Ectodermal cell (in vitro differentiated cells): Measurements from ENCODE around the gene TARBP1.
"Not testable (repeated sequence)": the region's sequence is repeated elsewhere in the genome, so short reads cannot be mapped to it uniquely, and the experiment has no call there.

Experiments
- H3K27ac ChIP-seq: 2 replicates; pipeline ENCODE4 v1.7.0; 2013; ENCODE audit warnings: mild to moderate bottlenecking, low read depth, low read length; ENCODE audit not compliant: insufficient read depth, poor library complexity, severe bottlenecking
- H3K27me3 ChIP-seq: 2 replicates; pipeline ENCODE4 v1.7.0; 2013; ENCODE audit warnings: mild to moderate bottlenecking, low read length; ENCODE audit not compliant: insufficient read depth, control insufficient read depth, poor library complexity, severe bottlenecking
- H3K36me3 ChIP-seq: one replicate; pipeline ENCODE4 v1.7.0; 2013; ENCODE audit warnings: low read length; ENCODE audit not compliant: control insufficient read depth, insufficient read depth
- H3K4me1 ChIP-seq: one replicate; pipeline ENCODE4 v1.7.0; 2013; ENCODE audit warnings: low read length; ENCODE audit not compliant: control insufficient read depth, insufficient read depth
- H3K4me3 ChIP-seq: 2 replicates; pipeline ENCODE4 v1.7.0; 2013; ENCODE audit warnings: low read depth, low read length, control low read depth; ENCODE audit not compliant: insufficient read depth
- H3K9me3 ChIP-seq: 2 replicates; pipeline ENCODE4 v1.7.0; 2013; ENCODE audit warnings: mild to moderate bottlenecking, low read length, moderate library complexity; ENCODE audit not compliant: control insufficient read depth
- WGBS, 2 experiments: methylation state at CpG; one replicate each; pipeline ENCODE4 v1.1.7; 2013; ENCODE audit warnings: missing lambda C conversion rate in 2 of 2; 5-methylcytosine and 5-hydroxymethylcytosine counted together

The TARBP1 gene

DNA sequence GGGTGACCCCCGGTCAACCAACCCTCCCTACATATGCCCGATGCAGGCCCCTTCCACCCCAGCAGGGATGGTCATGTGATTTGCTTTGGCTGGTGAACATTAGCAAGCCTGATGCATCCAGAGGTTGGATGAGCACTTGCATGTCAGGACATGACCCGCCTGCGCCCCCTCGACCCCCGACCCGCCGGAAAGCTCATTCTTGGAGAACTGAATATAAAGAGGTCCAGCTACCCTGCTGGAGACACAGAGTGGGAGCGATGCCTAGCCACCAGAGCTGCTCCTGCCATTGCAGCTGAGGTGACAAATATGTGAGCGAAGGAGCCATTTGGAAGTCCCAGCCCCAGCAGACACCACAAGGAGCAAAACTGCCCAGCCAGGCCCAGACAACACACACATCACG is 66.1 kb downstream of the TARBP1 start:
- 93 to 95% methylated on average over 11 of the region's 11 CpGs for WGBS, 2 experiments
- Histone ChIP-seq H3K9me3 (no peaks in the 10 kb centered on the region), H3K27me3 (no peaks in the 10 kb centered on the region), H3K4me3 (no peak overlapping the region), H3K36me3 (peaks cover 7% of the 10 kb centered on the region), H3K4me1 (no peaks in the 10 kb centered on the region), H3K27ac (no peak overlapping the region)

DNA sequence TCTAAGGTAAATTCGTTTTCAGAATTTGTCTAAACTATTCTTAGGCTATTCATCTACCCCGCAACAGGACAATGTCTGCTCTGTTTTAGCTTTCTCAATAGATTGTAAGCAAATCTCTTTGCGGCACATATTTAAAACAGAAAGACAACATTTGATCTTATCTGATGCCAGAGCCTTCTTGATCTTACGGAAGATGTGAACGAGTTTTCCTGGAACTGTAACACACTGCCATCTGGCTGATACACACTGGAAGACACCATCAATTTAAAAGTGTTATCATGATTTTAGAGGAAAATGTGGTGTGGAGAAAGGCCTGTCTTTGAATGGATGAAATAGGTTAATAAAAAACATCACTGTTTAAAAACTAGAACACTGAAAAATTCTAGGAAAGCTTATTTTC is 69.7 kb downstream of the TARBP1 start:
- H3K36me3 ChIP-seq, result no peaks in the 10 kb centered on the region
- H3K9me3 ChIP-seq, result no peaks in the 10 kb centered on the region
- H3K27ac ChIP-seq, result no peak overlapping the region
- no peaks in the 10 kb centered on the region for H3K27me3 ChIP-seq
- WGBS, 2 experiments, result 95 to 96% methylated on average over 5 of the region's 5 CpGs
- H3K4me3 ChIP-seq, result no peak overlapping the region
- H3K4me1 ChIP-seq, result no peaks in the 10 kb centered on the region

DNA sequence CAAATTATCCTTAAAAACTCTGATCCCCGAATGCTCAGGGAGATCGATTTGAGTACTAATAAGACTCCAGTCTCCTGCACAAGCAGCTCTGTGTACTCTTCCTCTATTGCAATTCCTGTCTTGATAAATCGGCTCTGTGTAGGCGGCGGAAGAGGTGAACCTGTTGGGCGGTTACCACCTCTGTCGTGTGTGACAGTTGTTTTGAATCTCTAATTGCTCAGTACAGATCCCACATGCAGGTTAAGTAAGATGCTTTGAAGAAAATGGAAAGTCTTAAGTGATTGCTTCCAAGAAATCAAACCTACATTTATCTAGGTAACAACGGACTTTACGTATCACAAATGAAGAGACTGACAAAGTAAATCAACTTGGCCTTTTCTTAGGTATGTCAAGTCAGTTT is 70.2 kb downstream of the TARBP1 start:
- no peaks in the 10 kb centered on the region for H3K9me3 ChIP-seq
- WGBS, 2 experiments, result 93 to 97% methylated on average over 9 of the region's 9 CpGs
- H3K27me3 ChIP-seq, result no peaks in the 10 kb centered on the region

DNA sequence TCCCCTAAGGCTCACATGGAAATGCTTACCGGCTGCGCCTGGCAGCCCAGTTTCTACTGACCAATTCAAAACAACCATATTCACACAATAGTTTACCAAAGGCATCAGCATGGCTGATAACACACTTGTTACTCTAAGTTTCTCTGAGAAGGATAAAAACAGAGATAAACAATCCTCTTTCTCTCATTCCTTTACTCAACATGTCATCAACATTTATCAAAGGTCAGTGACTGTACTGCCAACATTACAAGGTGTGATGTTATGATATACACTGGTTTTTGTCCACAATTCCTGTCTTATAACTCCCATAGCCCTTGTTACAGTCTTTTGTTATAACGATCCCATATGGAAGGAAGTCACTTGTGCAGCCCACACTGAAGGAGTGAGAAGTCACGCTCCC is 72.1 kb downstream of the TARBP1 start:
- 94 to 95% methylated on average over 3 to 4 of the region's 4 CpGs for WGBS, 2 experiments

More for the DNA sequence above, 70.2 kb downstream of the TARBP1 start:
- Histone ChIP-seq H3K27ac (no peak overlapping the region), H3K36me3 (no peaks in the 10 kb centered on the region), H3K4me1 (no peaks in the 10 kb centered on the region), H3K4me3 (no peak overlapping the region)

GRCh38 chr1:234405676-234406075 is 73.3 kb downstream of the TARBP1 start:
- WGBS, 2 experiments, result 87 to 94% methylated on average over 6 of the region's 6 CpGs
- H3K27ac ChIP-seq, result no peak overlapping the region

More for the DNA sequence above, 72.1 kb downstream of the TARBP1 start:
- Histone ChIP-seq H3K4me1 (no peaks in the 10 kb centered on the region), H3K9me3 (no peaks in the 10 kb centered on the region), H3K36me3 (no peaks in the 10 kb centered on the region), H3K27ac (no peak overlapping the region), H3K27me3 (no peaks in the 10 kb centered on the region), H3K4me3 (no peak overlapping the region)

DNA sequence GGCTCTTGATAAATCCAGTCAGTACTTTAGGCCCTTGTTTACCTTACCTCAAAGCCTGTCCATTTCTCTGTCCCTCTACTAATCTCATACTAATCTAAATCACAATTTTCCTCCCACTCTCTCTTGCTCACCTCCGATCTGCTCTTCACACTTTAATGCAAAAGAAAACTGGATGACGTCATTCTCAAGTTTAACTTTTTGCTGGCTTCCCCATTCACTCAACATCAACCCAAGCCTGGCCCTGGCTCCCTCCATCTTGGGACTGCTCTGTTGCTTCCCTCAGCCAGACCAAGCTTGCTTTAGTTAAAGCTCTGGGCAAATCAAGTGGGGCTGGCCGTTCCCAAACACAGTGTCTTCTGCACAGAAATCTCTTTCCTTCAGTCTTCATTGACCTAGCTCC is 76.0 kb downstream of the TARBP1 start:
- WGBS, 2 experiments, result 95 to 97% methylated on average over 3 of the region's 3 CpGs
- no peak overlapping the region for H3K4me3 ChIP-seq

More at GRCh38 chr1:234405676-234406075, 73.3 kb downstream of the TARBP1 start:
- no peak overlapping the region for H3K4me3 ChIP-seq
- no peaks in the 10 kb centered on the region for H3K4me1 ChIP-seq
- H3K36me3 ChIP-seq, result no peaks in the 10 kb centered on the region
- no peaks in the 10 kb centered on the region for H3K9me3 ChIP-seq
- no peaks in the 10 kb centered on the region for H3K27me3 ChIP-seq

GRCh38 chr1:234401658-234402057 is 77.3 kb downstream of the TARBP1 start:
- Histone ChIP-seq H3K27ac (no peak overlapping the region), H3K27me3 (no peaks in the 10 kb centered on the region), H3K4me3 (no peak overlapping the region), H3K9me3 (no peaks in the 10 kb centered on the region), H3K4me1 (no peaks in the 10 kb centered on the region), H3K36me3 (no peaks in the 10 kb centered on the region)
- 96 to 97% methylated on average over 3 of the region's 3 CpGs for WGBS, 2 experiments

More for the DNA sequence above, 76.0 kb downstream of the TARBP1 start:
- no peaks in the 10 kb centered on the region for H3K9me3 ChIP-seq
- H3K27ac ChIP-seq, result no peak overlapping the region
- H3K27me3 ChIP-seq, result no peaks in the 10 kb centered on the region
- no peaks in the 10 kb centered on the region for H3K36me3 ChIP-seq
- no peaks in the 10 kb centered on the region for H3K4me1 ChIP-seq

GRCh38 chr1:234400773-234401172 is 78.2 kb downstream of the TARBP1 start:
- Histone ChIP-seq H3K4me3 (no peak overlapping the region), H3K4me1 (no peaks in the 10 kb centered on the region), H3K36me3 (no peaks in the 10 kb centered on the region), H3K27me3 (no peaks in the 10 kb centered on the region), H3K27ac (no peak overlapping the region), H3K9me3 (no peaks in the 10 kb centered on the region)

DNA sequence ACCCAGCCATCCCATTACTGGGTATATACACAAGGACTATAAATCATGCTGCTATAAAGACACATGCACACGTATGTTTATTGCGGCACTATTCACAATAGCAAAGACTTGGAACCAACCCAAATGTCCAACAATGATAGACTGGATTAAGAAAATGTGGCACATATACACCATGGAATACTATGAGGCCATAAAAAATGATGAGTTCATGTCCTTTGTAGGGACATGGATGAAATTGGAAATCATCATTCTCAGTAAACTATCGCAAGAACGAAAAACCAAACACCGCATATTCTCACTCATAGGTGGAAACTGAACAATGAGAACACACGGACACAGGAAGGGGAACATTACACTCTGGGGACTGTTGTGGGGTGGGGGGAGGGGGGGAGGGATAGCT is 79.5 kb downstream of the TARBP1 start:
- not testable (repeated sequence) for H3K27me3 ChIP-seq, H3K27ac ChIP-seq, H3K4me1 ChIP-seq, H3K9me3 ChIP-seq, H3K36me3 ChIP-seq, H3K4me3 ChIP-seq
- WGBS, 2 experiments, result 97 to 100% methylated on average over 3 to 4 of the region's 6 CpGs

- no peak overlapping the region for H3K27ac ChIP-seq
- H3K4me1 ChIP-seq, result no peaks in the 10 kb centered on the region
- 79 to 82% methylated on average over 7 to 8 of the region's 8 CpGs for WGBS, 2 experiments
- H3K4me3 ChIP-seq, result no peak overlapping the region
- H3K27me3 ChIP-seq, result no peaks in the 10 kb centered on the region
- no peaks in the 10 kb centered on the region for H3K9me3 ChIP-seq
- H3K36me3 ChIP-seq, result no peaks in the 10 kb centered on the region
Observed at GRCh38 chr1:234398849-234399381, 80.1 kb downstream of the TARBP1 start.

DNA sequence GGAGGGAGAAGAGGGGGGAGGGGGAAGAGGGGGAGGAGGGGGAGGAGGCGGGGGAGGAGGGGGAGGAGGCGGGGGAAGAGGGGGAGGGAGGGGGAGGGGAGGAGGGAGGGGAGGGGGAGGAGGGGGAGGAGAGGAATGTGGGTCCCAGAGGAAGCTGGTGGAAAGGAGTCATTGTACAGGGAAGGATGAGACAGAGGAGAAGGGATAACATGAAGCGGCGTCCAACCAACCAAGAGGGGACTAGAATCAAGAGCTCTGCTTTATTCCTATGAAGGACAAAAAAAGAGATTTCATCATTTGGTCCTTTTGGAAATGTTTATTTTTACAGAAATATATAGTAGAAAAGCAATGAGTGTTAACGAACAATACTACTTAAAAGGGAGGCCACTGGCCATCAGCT is 81.2 kb downstream of the TARBP1 start:
- Histone ChIP-seq H3K9me3 (no peaks in the 10 kb centered on the region), H3K27me3 (no peaks in the 10 kb centered on the region), H3K4me3 (no peak overlapping the region), H3K27ac (no peak overlapping the region), H3K36me3 (no peaks in the 10 kb centered on the region), H3K4me1 (no peaks in the 10 kb centered on the region)
- WGBS, 2 experiments, result 63 to 97% methylated on average over 2 to 3 of the region's 5 CpGs
